B cell (primary cell): ENCODE data around the gene LEMD3. TPM values are rescaled to one million over a fixed set of nuclear protein-coding genes. Genes with fewer than 3 reads are reported as not detected.
A peak's percentile ranks its signal among the peaks of the same experiment; 100 is the strongest.

ENCODE experiments used
- ATAC-seq: fragments of 200-7000 bp; cut with Tn5 transposase; one replicate; pipeline ENCODE4 v1.10.0; 2021; ENCODE audit warnings: low read depth, mild to moderate bottlenecking, moderate number of reproducible peaks, moderate library complexity
- CTCF ChIA-PET: fragments of 350-600 bp; sonication (Branson Sonifier 250); formaldehyde crosslinking; loops from one replicate; lab custom pipeline; 2021; ENCODE audit warnings: antibody characterized with exemption, inconsistent platforms; lab: Charles Lee
- POLR2A ChIA-PET: fragments of 350-600 bp; sonication (Branson Sonifier 250); formaldehyde crosslinking; loops from one replicate; lab custom pipeline; 2021; ENCODE audit warnings: antibody characterized with exemption; lab: Charles Lee
- DNase-seq: peaks from one replicate; pipeline ENCODE4 v3.0.0; 2013
- H2AFZ ChIP-seq: 2 replicates; pipeline ENCODE4 v1.6.1; 2012; ENCODE audit warnings: mild to moderate bottlenecking, low read depth, low read length; ENCODE audit not compliant: insufficient read depth, poor library complexity, severe bottlenecking
- H3K27ac ChIP-seq, 2 donors: 1 replicate in 1 of 2; 2 replicates in 1 of 2; pipeline ENCODE4 v1.5.1; 2012 to 2013; ENCODE audit warnings: low read length in 2 of 2, mild to moderate bottlenecking in 2 of 2, moderate library complexity in 1 of 2
- H3K27me3 ChIP-seq, 4 experiments: fragments of 200-600 bp in 1 of 4; sonication (generic) in 1 of 4; replicated peaks in 1 of 4; 1 replicate in 2 of 4; 2 replicates in 2 of 4; pipeline versions ENCODE4 v1.6.1 to v1.7.0; 2013 to 2016; ENCODE audit warnings: low read length in 3 of 4, mild to moderate bottlenecking in 2 of 4, mixed read lengths in 1 of 4, moderate library complexity in 1 of 4; ENCODE audit not compliant: insufficient read depth in 4 of 4, control insufficient read depth in 3 of 4; ENCODE audit errors: control extremely low read depth in 1 of 4
- H3K36me3 ChIP-seq, 2 experiments: replicated peaks in 1 of 2; 1 replicate in 1 of 2; 2 replicates in 1 of 2; pipeline versions ENCODE4 v1.6.1 to v1.7.1; 2013; ENCODE audit warnings: low read length in 1 of 2; ENCODE audit not compliant: insufficient read depth in 2 of 2, control insufficient read depth in 1 of 2; ENCODE audit errors: control extremely low read depth in 1 of 2, extremely low read depth in 1 of 2
- H3K4me1 ChIP-seq, 2 donors: fragments of 200-600 bp in 1 of 2; sonication (generic) in 1 of 2; 1 replicate in 1 of 2; 2 replicates in 1 of 2; pipeline versions ENCODE4 v1.5.1 to v1.6.1; 2013 to 2017; ENCODE audit warnings: low read length in 2 of 2; ENCODE audit not compliant: control insufficient read depth in 2 of 2, insufficient read depth in 2 of 2
- H3K4me2 ChIP-seq: replicated peaks from 2 replicates; pipeline ENCODE3; 2012; ENCODE audit warnings: mild to moderate bottlenecking, low read depth, low read length; ENCODE audit not compliant: poor library complexity, severe bottlenecking
- H3K4me3 ChIP-seq, 5 experiments: fragments of 200-600 bp in 1 of 5; sonication (generic) in 1 of 5; 1 replicate in 3 of 5; 2 replicates in 2 of 5; pipeline versions ENCODE4 v1.5.1 to v1.7.0; 2011 to 2016; ENCODE audit warnings: low read length in 4 of 5, mild to moderate bottlenecking in 4 of 5, low read depth in 2 of 5, control low read depth in 1 of 5, moderate library complexity in 1 of 5; ENCODE audit not compliant: insufficient read depth in 1 of 5; ENCODE audit errors: control extremely low read depth in 1 of 5, extremely low read depth in 1 of 5
- H3K79me2 ChIP-seq: fragments of 200-600 bp; sonication (generic); one replicate; pipeline ENCODE4 v1.6.0; 2016; ENCODE audit warnings: low read length; ENCODE audit not compliant: control insufficient read depth, insufficient read depth
- H3K9ac ChIP-seq: fragments of 200-600 bp; sonication (generic); 2 replicates; pipeline ENCODE4 v1.6.1; 2017; ENCODE audit warnings: mild to moderate bottlenecking, low read length, moderate library complexity
- H3K9me3 ChIP-seq, 3 donors: one replicate each; pipeline versions ENCODE4 v1.6.1 to v1.7.1; 2013; ENCODE audit warnings: low read length in 2 of 3; ENCODE audit not compliant: control insufficient read depth in 2 of 3, insufficient read depth in 1 of 3; ENCODE audit errors: control extremely low read depth in 1 of 3
- H4K20me1 ChIP-seq: 2 replicates; pipeline ENCODE4 v1.6.0; 2012; ENCODE audit warnings: mild to moderate bottlenecking, low read length; ENCODE audit not compliant: insufficient read depth, control insufficient read depth, poor library complexity, severe bottlenecking
- H3K27ac Mint-ChIP-seq: one replicate; pipeline ENCODE4 v1.8.0; 2021; ENCODE audit warnings: mixed read lengths
- H3K27me3 Mint-ChIP-seq: one replicate; pipeline ENCODE4 v1.8.0; 2021; ENCODE audit warnings: mixed read lengths
- H3K4me1 Mint-ChIP-seq: one replicate; pipeline ENCODE4 v1.8.0; 2021; ENCODE audit warnings: mixed read lengths
- H3K4me3 Mint-ChIP-seq: one replicate; pipeline ENCODE4 v1.8.0; 2021; ENCODE audit warnings: mixed read lengths
- H3K9me3 Mint-ChIP-seq: one replicate; pipeline ENCODE4 v1.8.0; 2022; ENCODE audit warnings: mixed read lengths; ENCODE audit not compliant: insufficient read depth
- CTCF ChIP-seq: fragments of 200-600 bp; IDR thresholded peaks from one replicate; pipeline ENCODE4 v1.8.0; 2022; ENCODE audit warnings: antibody characterized with exemption, mild to moderate bottlenecking
- EZH2 ChIP-seq: IDR thresholded peaks from 2 replicates; pipeline ENCODE4 v1.6.1; 2012; ENCODE audit warnings: borderline replicate concordance, low read depth, mild to moderate bottlenecking, moderate library complexity, low read length; ENCODE audit not compliant: insufficient read depth, poor library complexity, severe bottlenecking
- WGBS: methylation state at CpG from one replicate; pipeline ENCODE4 v1.1.5; 2013; ENCODE audit warnings: missing lambda C conversion rate; ENCODE audit not compliant: insufficient coverage; 5-methylcytosine and 5-hydroxymethylcytosine counted together
- intact Hi-C: fragments of 100-400 bp; cut with micrococcal nuclease; formaldehyde crosslinking; loops from one replicate; pipeline ENCODE4 v1.10.0; 2022
- polyA plus RNA-seq: library from polyadenylated mRNA; depleted of rRNA; stranded (reverse); fragments of >200 nt; gene quantifications from 2 replicates; pipeline ENCODE4 v1.2.3, GENCODE V29; 2012
- total RNA-seq, 2 donors: library from RNA; stranded (reverse); fragments of 120-200 nt in 1 of 2; gene quantifications; 1 replicate in 1 of 2; 2 replicates in 1 of 2; pipeline versions ENCODE4 v1.2.3 to v1.2.4, GENCODE V29; 2013 to 2022

LEMD3 gene
- total and polyA plus RNA-seq, 2 donors (not counting 1 experiment from before 2014, with no cell fraction given), result 19.4 to 71.8 TPM

- Histone ChIP-seq H3K79me2 (peaks cover 47% of the 10 kb centered on the region), H3K9me3 (peaks cover 0 to 10% (median 6%) of the 10 kb centered on the region in 3 donors), H3K4me1 (peaks cover 0 to 2% of the 10 kb centered on the region in 2 donors), H3K27ac (peak overlapping the region in 1 of 2 donors; percentile 37), H3K4me2 (peak overlapping the region; percentile 2), H3K9ac (no peak overlapping the region), H2AFZ (no peak overlapping the region), H3K36me3 (peaks cover 9 to 16% of the 10 kb centered on the region in 2 experiments), H4K20me1 (peaks cover 21% of the 10 kb centered on the region), H3K4me3 (no peak overlapping the region), H3K27me3 (no peaks in the 10 kb centered on the region)
- Mint-ChIP-seq H3K9me3 (peaks cover 7% of the 10 kb centered on the region), H3K27ac (no peak overlapping the region), H3K27me3 (no peaks in the 10 kb centered on the region), H3K4me1 (peaks cover 8% of the 10 kb centered on the region), H3K4me3 (no peak overlapping the region)
- peak; percentile 49 for DNase-seq
- TF ChIP-seq CTCF (peak; percentile 86), EZH2 (no peak)
- ChIA-PET CTCF (interaction anchor here (0.7 to 5.2 kb wide), 22 partner anchors 9 to 875 kb away, joined by 3 to 86 read pairs (median 4); partner anchors contain the start of gene LEMD3), POLR2A (interaction anchor here (1.2 kb wide), 1 partner anchor 63 kb away, joined by 3 read pairs; the partner anchor contains the start of gene LEMD3)
- ATAC-seq, result no peak
- intact Hi-C loops, result loop anchor here (1.0 to 2.0 kb wide), 2 partner anchors 341 to 436 kb away; no protein-coding TSS in a partner anchor
- no CpG with 5 or more reads among the region's 3 CpGs for WGBS
Measured at GRCh38 chr12:65232476-65233077, 63.2 kb downstream of the LEMD3 start.

- POLR2A ChIA-PET, result no interaction called here
- CTCF ChIA-PET, result no interaction called here
Measured at GRCh38 chr12:65237153-65237552, 67.8 kb downstream of the LEMD3 start.

More at GRCh38 chr12:65237153-65237552, 67.8 kb downstream of the LEMD3 start:
- no peak overlapping the region for H3K4me3 ChIP-seq
- DNase-seq (no peak), ATAC-seq (no peak)
- TF ChIP-seq EZH2 (no peak), CTCF (no peak)
- Mint-ChIP-seq H3K27me3 (no peaks in the 10 kb centered on the region), H3K27ac (no peak overlapping the region), H3K4me3 (no peak overlapping the region), H3K4me1 (peaks cover 6% of the 10 kb centered on the region), H3K9me3 (no peaks in the 10 kb centered on the region)
- no peaks in the 10 kb centered on the region for H3K9me3 ChIP-seq
- H3K4me1 ChIP-seq, result peaks cover 0 to under 1% of the 10 kb centered on the region in 2 donors
- H3K9ac ChIP-seq, result no peak overlapping the region
- H3K4me2 ChIP-seq, result no peak overlapping the region
- peaks cover 16% of the 10 kb centered on the region for H3K79me2 ChIP-seq
- intact Hi-C loops, result no loop called here
- no peaks in the 10 kb centered on the region for H3K27me3 ChIP-seq
- no peak overlapping the region for H3K27ac ChIP-seq
- no peak overlapping the region for H2AFZ ChIP-seq
- peaks cover 10 to 28% of the 10 kb centered on the region in 2 experiments for H3K36me3 ChIP-seq
- no CpG with 5 or more reads among the region's 1 CpG for WGBS
- peaks cover 25% of the 10 kb centered on the region for H4K20me1 ChIP-seq
